22Rv1 (cell line): Measurements from ENCODE around the gene CDK5RAP3.

ENCODE experiments used
- ZFX ChIP-seq: fragments of 450-650 bp; IDR thresholded peaks from 2 replicates; pipeline ENCODE4 v1.6.1; 2017; ENCODE audit warnings: antibody characterized with exemption, borderline replicate concordance
- TF ChIP-seq, protein P1 (sequence below): fragments of 450-650 bp; IDR thresholded peaks from 2 replicates; pipeline ENCODE4 v1.5.1; 2017; ENCODE audit warnings: mild to moderate bottlenecking

DNA sequence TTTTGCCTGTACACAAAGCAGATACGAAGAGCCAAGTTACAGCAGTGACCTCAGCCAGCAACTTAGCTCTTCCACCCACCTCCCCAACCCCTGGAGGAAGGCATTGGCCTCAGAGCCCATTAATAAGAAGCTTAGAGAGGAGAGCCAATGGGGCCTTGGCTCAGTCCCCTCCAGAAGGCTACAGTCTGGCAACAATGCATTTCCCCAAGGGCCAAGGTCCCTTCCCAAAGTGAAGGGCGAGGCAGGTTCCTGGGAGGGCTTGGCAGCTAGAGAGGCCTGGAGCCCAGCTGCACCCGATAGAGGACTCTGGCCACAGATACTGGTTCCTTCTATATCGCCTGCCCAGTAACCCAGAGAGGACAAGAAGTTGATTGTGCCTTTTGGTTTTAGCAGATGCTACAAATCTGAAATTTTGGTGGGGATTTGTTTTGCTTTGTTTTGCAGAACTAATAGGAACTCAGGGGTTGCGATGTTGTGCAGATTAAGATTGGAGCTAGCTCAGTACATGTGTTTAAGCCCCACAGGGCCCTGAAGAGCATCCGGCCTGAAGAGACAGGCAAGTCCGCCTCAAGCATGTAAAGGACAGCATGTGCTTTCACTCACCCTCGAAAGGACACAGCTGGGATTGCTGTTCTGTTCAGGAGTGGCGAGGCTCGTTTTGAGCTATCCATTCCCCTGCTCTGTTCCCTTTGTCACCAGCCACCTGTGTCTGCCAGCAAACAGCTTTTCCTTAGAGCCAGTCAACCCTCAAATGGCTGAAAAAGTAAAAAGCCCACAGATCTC is 41.5 kb upstream of the CDK5RAP3 start:
- TF ChIP-seq, protein P1, sequence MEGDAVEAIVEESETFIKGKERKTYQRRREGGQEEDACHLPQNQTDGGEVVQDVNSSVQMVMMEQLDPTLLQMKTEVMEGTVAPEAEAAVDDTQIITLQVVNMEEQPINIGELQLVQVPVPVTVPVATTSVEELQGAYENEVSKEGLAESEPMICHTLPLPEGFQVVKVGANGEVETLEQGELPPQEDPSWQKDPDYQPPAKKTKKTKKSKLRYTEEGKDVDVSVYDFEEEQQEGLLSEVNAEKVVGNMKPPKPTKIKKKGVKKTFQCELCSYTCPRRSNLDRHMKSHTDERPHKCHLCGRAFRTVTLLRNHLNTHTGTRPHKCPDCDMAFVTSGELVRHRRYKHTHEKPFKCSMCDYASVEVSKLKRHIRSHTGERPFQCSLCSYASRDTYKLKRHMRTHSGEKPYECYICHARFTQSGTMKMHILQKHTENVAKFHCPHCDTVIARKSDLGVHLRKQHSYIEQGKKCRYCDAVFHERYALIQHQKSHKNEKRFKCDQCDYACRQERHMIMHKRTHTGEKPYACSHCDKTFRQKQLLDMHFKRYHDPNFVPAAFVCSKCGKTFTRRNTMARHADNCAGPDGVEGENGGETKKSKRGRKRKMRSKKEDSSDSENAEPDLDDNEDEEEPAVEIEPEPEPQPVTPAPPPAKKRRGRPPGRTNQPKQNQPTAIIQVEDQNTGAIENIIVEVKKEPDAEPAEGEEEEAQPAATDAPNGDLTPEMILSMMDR, result no peak
- TF ChIP-seq ZFX, result no peak
